ENCODE results near the gene ICE2.

The ICE2 gene

GRCh38 chr15:60478566-60479360 lies at the start of gene ICE2:
Gene ICE2, minus strand, starts transcription at chr15:60479142. Its CDS starts 1,165 bp downstream, at chr15:60477977.
- peak; percentile 96 for DNase-seq (ENCODE audit: low spot score)

GRCh38 chr15:60528530-60528929 lies 49.6 kb upstream of the ICE2 start:
- peak; percentile 22 for DNase-seq (ENCODE audit: low spot score)

GRCh38 chr15:60527456-60527855 lies 48.5 kb upstream of the ICE2 start:
- no peak for DNase-seq (ENCODE audit: low spot score)

GRCh38 chr15:60526127-60526616 lies 47.2 kb upstream of the ICE2 start:
- DNase-seq (ENCODE audit: low spot score), result no peak

- DNase-seq (ENCODE audit: low spot score), result no peak
Observed at GRCh38 chr15:60525341-60526039, 46.5 kb upstream of the ICE2 start.

- DNase-seq (ENCODE audit: low spot score), result no peak
Observed at GRCh38 chr15:60523056-60523455, 44.1 kb upstream of the ICE2 start.

GRCh38 chr15:60520825-60521368 lies 42.0 kb upstream of the ICE2 start:
- peak; percentile 83 for DNase-seq (ENCODE audit: low spot score)

- no peak for DNase-seq (ENCODE audit: low spot score)
Observed at GRCh38 chr15:60520013-60520824, 41.3 kb upstream of the ICE2 start.

- no peak for DNase-seq (ENCODE audit: low spot score)
Observed at GRCh38 chr15:60519218-60519617, 40.3 kb upstream of the ICE2 start.

GRCh38 chr15:60518511-60518910 lies 39.6 kb upstream of the ICE2 start:
- DNase-seq (ENCODE audit: low spot score), result no peak

GRCh38 chr15:60514261-60514881 lies 35.4 kb upstream of the ICE2 start:
- DNase-seq (ENCODE audit: low spot score), result no peak

- DNase-seq (ENCODE audit: low spot score), result no peak
Observed at GRCh38 chr15:60513676-60514075, 34.7 kb upstream of the ICE2 start.

- DNase-seq (ENCODE audit: low spot score), result no peak
Observed at GRCh38 chr15:60512937-60513336, 34.0 kb upstream of the ICE2 start.

GRCh38 chr15:60511351-60512031 lies 32.5 kb upstream of the ICE2 start:
- DNase-seq (ENCODE audit: low spot score), result no peak

- DNase-seq (ENCODE audit: low spot score), result no peak
Observed at GRCh38 chr15:60510006-60510405, 31.1 kb upstream of the ICE2 start.

- DNase-seq (ENCODE audit: low spot score), result no peak
Observed at GRCh38 chr15:60509470-60509869, 30.5 kb upstream of the ICE2 start.

GRCh38 chr15:60508442-60508841 lies 29.5 kb upstream of the ICE2 start:
- no peak for DNase-seq (ENCODE audit: low spot score)

GRCh38 chr15:60507596-60508424 lies 28.9 kb upstream of the ICE2 start:
- peak; percentile 80 for DNase-seq (ENCODE audit: low spot score)

GRCh38 chr15:60496853-60497252 lies 17.9 kb upstream of the ICE2 start:
- DNase-seq (ENCODE audit: low spot score), result no peak

- no peak for DNase-seq (ENCODE audit: low spot score)
Observed at GRCh38 chr15:60494108-60494507, 15.2 kb upstream of the ICE2 start.

Measured in NAMALWA (cell line).